DMS 273 (cell line): ENCODE measurements around the gene CHD9.

Experiments used
- DNase-seq: peaks from one replicate; lab custom pipeline; 2025; ENCODE audit not compliant: unreplicated experiment; lab: John Stamatoyannopoulos, UW

CHD9 gene

GRCh38 chr16:53129281-53130158, 74.7 kb downstream of the CHD9 start:
- DNase-seq = no peak

DNA sequence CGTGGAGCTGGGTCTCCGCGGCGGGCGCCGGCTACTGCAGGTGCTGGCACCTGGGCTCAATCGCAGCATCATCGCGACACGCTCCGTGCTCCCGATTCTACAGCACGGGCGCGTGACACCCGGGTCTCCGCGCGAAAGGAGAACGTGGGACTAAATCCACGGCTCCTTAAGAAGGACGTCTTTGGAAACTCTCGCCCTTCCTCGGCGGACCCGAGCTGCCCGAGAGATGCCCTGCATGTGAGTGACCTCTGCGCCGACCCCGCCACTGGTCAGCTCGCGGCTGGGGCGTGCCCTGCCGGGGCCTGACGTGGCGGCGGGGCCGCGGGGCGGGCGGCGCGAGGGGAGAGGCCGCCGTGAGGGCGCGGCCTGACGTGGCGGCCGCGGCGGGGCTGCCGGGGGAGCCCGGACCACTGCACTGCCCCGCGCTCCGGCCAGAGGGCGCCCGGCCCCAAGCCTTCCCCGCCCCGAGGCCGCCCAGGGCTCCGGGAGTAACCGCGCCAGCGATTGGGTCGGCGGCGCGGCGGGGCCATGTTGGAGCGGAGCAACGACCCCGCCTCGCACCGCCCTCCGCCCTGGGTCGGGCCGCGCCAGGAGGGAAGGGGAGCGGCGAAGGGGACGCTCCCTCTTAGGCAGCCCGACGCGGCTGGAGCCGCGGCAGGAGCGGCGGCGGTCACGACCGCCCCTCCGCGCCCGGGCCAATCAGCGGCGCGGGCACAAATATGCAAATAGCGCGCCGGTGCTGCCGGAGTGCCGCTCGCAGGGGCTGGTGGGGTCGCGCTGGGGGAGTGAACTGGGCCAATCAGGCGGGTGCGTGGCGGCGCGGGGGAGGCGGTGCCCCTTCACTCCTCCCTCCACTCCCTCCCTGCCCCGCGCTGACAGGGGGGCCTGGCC, 75.6 kb downstream of the CHD9 start:
- peak; percentile 100 for DNase-seq

DNA sequence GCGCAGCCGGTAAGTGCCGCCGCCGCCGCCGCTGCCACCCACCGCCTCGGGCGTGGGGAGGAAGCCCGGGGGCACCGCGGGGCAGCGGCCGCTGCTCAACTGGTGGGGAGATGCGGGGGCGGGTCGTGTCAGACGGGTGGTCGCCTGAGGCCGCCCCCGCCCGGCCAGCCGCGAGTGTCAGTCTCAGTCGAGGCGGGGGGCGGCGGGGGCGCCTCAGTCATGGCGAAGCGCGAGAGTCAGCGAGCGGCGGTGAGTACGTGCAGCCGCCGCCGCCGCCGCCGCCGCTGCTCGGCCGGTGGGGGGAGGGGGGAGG, 76.2 kb downstream of the CHD9 start:
- no peak for DNase-seq

- DNase-seq = peak; percentile 68
Measured at GRCh38 chr16:53131363-53132071, 76.7 kb downstream of the CHD9 start.

GRCh38 chr16:53132406-53132805, 77.6 kb downstream of the CHD9 start:
- peak; percentile 9 for DNase-seq

- no peak for DNase-seq
Measured at GRCh38 chr16:53135329-53135728, 80.5 kb downstream of the CHD9 start.

- peak; percentile 9 for DNase-seq
Measured at GRCh38 chr16:53142823-53143568, 88.2 kb downstream of the CHD9 start.

DNA sequence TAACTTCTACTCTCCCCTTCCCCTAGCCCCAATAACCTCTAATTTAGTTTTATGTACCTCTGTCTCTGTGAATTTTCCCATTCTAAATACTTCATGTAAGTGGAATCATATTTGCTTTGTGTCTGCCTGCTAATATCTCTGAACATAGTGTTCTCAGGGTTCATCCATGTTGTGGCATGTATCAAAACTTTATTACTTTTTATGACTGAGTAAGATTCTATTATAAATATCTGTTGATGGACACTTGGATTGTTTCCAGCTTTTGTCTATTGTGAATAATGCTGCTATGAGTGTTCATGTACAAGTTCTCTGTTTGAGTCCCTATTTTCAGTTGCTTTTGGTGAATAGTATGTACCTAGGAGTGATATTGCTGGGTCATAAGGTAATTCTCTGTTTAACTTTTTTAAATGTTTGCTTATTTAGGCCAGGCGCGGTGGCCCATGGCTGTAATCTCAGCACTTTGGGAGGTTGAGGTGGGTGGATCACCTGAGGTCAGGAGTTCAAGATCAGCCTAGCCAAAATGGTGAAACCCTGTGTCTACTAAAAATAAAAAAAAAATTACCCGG, 92.8 kb downstream of the CHD9 start:
- no peak for DNase-seq

DNA sequence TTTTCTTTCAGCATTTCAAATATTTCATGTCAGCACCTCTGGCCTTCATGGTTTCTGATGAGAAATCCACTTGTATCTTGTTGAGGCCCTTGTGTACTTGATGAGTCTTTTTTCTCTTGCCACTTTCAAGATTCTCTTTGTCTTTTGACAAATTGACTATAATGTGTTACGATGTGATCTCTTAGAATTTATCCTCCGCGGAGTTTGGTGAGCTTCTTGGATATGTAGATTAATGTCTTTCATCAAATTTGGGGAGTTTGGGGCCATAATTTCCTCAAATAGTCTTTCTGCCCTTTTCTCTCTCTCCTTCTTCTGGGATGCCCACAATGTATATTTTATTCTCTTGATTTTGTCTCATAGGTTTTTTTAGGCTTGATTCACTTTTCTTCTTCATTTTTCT, 96.0 kb downstream of the CHD9 start:
- no peak for DNase-seq

GRCh38 chr16:53152329-53152728, 97.5 kb downstream of the CHD9 start:
- no peak for DNase-seq

DNA sequence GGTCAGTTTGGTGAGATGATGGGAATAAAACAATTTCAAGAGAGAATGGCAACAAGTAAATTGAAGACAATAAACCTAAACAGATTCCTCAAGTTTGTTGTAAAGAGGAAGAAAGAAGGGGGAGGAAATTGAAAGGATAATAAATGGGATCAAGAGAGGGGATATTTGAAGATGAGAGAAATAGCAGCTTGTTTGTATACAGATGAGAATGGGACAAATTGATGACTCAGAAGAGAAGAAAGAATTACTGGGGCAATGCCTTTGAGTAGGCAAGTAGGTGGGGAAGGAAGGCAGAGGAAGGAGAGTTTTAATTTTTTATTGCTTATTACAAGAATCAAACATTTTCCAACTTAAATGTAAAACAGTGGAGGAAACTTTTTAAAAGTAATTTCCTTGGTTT, 98.3 kb downstream of the CHD9 start:
- DNase-seq = no peak

DNA sequence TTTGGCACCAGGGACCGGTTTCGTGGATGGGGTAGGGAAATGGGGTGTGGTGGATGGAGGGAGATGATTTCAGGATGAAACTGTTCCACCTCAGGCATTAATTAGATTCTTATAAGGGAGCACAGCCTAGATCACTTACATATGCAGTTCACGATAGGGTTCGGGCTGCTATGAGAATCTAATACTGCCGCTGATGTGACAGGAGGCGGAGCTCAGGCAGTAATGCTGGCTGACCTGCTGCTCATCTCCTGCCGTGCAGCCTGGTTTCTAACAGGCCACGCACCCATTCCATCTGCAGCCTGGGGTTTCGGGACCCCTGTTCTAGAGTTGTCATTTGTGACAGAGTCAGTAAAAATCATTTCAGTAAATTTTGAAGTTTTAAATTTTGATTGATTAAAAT, 99.7 kb downstream of the CHD9 start:
- peak; percentile 30 for DNase-seq

DNA sequence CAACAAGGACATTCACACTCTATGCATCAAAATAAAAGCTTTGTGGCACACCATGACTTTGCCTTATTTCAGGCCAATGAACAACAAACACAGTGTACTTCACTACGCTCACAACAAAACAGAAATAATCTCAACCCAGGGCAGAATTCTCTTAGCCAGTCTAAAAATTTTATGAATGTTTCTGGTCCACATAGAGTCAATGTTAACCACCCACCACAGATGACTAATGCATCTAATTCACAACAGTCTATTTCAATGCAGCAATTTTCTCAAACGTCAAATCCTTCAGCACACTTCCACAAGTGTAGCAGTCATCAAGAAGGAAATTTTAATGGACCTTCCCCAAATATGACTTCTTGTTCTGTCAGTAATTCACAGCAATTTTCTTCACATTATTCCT, 101.7 kb downstream of the CHD9 start:
- DNase-seq = no peak

DNA sequence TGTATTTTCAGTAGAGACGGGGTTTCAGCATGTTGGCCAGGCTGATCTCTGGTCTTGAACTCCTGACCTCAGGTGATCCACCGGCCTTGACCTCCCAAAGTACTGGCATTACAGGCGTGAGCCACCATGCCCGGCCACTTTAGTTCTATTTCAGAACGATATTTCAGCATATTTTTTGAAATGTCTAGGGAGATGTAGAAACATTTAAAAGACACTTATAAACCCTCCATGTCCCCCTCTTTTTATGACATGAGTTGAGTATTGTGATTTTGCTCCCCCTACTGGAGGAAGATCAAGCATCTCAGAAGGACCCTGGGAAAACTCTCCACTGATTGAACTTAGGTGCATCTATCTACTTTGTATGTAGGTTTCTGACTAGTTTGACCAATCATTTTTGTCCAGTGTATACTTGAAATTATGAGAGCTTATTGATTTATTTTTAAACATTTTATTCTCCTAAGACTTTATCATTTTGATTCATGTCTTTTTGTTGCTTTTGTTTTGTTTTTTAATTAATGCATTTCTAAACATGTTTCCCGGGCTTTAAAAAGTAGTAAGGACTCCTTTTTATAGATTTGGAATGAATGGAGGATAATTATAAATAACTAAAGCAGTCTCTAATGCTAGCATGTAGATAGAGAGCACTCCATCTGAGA, 105.1 kb downstream of the CHD9 start:
- peak; percentile 76 for DNase-seq

GRCh38 chr16:53166099-53166498, 111.3 kb downstream of the CHD9 start:
- DNase-seq = no peak

DNA sequence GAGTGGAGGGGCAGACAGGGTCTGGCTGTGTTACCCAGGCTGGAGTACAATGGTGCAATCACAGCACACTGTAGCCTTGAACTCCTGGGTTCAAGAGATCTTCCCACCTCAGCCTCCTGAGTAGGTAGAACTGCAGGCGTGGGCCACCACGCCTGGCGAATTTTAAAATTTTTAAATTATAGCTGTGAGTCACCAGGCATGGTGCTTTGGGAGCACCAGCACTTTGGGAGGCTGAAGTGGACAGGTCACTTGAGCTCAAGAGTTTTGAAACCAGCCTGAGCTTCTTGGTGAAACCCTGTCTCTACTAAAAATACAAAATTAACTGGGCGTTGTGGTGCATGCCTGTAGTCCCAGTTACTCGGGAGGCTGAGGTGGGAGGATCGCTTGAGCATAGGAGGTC, 114.0 kb downstream of the CHD9 start:
- no peak for DNase-seq

DNA sequence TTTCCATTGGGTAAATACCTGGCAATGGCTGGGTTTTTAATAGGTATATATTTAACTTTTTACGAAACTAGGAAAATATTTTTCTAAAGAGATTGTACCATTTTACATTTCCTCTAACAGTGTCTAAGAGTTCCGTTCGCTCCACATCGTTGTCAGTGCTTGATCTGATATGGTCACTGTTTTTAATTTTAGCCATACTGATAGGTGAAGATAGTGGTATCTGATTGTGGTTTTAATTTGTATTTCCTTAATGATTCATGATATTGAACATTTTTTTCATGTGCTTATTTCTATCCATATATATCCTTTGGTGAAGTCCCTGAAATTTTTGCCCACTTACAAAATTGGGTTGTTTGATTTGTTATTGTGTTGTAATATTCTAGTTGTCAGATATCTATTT, 117.7 kb downstream of the CHD9 start:
- no peak for DNase-seq

GRCh38 chr16:53175118-53175517, 120.3 kb downstream of the CHD9 start:
- no peak for DNase-seq

DNA sequence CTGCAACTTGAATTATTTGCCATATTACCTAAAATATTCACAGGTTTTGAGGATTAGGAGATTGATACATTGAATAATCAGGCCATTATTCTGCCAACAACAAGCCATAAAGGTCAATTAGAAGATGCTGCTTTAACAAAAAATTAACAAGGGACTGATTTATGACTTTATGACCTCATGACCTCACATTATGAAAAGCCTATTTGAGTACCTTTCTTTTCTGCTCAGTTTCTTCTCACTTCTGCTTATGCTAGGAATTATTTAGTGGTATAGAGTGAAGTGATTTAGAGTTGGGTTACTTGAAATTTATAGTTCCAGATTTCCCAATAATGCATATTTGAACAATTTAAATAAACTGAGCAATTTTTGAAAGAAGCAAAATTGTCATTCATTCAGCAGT, 121.6 kb downstream of the CHD9 start:
- DNase-seq = no peak

DNA sequence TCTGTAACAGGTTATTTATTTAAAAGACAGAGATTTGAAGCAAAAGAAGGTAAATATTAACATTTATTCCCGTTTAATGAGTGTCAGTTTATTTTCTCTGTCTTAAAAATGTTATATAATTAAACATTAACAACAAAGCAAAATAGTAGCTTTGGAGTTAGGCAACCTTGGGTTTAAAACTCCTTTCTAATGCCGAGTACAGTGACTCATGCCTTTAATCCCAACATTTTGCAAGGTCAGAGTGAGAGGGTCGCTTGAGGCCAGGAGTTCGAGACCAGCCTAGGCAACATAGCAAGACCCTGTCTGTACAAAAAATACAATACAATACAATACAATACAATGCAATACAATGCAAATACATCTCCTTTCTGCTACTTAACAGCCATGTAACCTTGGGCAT, 128.7 kb downstream of the CHD9 start:
- no peak for DNase-seq
